HepG2 (cell line): ENCODE data around the gene ALG11. TPM values are rescaled to one million over a fixed set of nuclear protein-coding genes. Genes with fewer than 3 reads are reported as not detected.
A peak's percentile ranks its signal among the peaks of the same experiment; 100 is the strongest.

ENCODE experiments used
- AKNA ChIP-seq: sonication (generic); formaldehyde crosslinking; IDR thresholded peaks from 2 replicates; pipeline ENCODE4 v1.4.0; 2020; ENCODE audit warnings: missing genetic modification reagents, borderline replicate concordance
- CERS6 ChIP-seq: sonication (generic); formaldehyde crosslinking; IDR thresholded peaks from 2 replicates; pipeline ENCODE4 v1.5.0; 2020; ENCODE audit warnings: missing genetic modification reagents
- FOSL2 ChIP-seq: sonication (generic); formaldehyde crosslinking; IDR thresholded peaks from 2 replicates; pipeline ENCODE4 v1.4.0; 2020; ENCODE audit warnings: missing genetic modification reagents
- JUNB ChIP-seq: sonication (generic); formaldehyde crosslinking; IDR thresholded peaks from 2 replicates; pipeline ENCODE4 v1.8.0; 2022; ENCODE audit warnings: missing genetic modification reagents, mild to moderate bottlenecking, borderline replicate concordance
- KDM1A ChIP-seq: IDR thresholded peaks from 2 replicates; pipeline ENCODE4 v1.6.1; 2016; ENCODE audit warnings: missing compliant biosample characterization
- NR2F1 ChIP-seq, 2 experiments: fragments of 450-650 bp in 1 of 2; formaldehyde crosslinking in 1 of 2; IDR thresholded peaks; 2 replicates each; pipeline versions ENCODE4 v1.5.0 to v1.6.1; 2016 to 2020; ENCODE audit warnings: mild to moderate bottlenecking in 1 of 2, missing compliant biosample characterization in 1 of 2, missing genetic modification reagents in 1 of 2, moderate library complexity in 1 of 2
- PLRG1 ChIP-seq: fragments of 450-650 bp; conservative IDR thresholded peaks from 2 replicates; pipeline ENCODE4 v1.6.1; 2016
- SIX1 ChIP-seq: sonication (generic); formaldehyde crosslinking; IDR thresholded peaks from 2 replicates; pipeline ENCODE4 v1.4.0; 2020; ENCODE audit warnings: missing genetic modification reagents, borderline replicate concordance
- SNAI1 ChIP-seq: sonication (generic); formaldehyde crosslinking; IDR thresholded peaks from 2 replicates; pipeline ENCODE4 v1.5.0; 2020; ENCODE audit warnings: mild to moderate bottlenecking, missing genetic modification reagents, borderline replicate concordance
- SUZ12 ChIP-seq: fragments of 150-350 bp; IDR thresholded peaks from 2 replicates; pipeline ENCODE4 v1.6.1; 2014; ENCODE audit warnings: low read depth, low read length
- TAF1 ChIP-seq: sonication (generic); formaldehyde crosslinking; IDR thresholded peaks from 2 replicates; pipeline ENCODE4 v1.4.0; 2020; ENCODE audit warnings: missing genetic modification reagents
- UBTF ChIP-seq: sonication (generic); formaldehyde crosslinking; IDR thresholded peaks from 2 replicates; pipeline ENCODE4 v1.4.0; 2020; ENCODE audit warnings: mild to moderate bottlenecking, missing genetic modification reagents
- ZFYVE20 ChIP-seq: sonication (generic); formaldehyde crosslinking; IDR thresholded peaks from 2 replicates; pipeline ENCODE4 v1.8.0; 2023; ENCODE audit warnings: low read depth, mild to moderate bottlenecking, moderate library complexity, missing genetic modification reagents, borderline replicate concordance
- ZNF432 ChIP-seq: sonication (generic); formaldehyde crosslinking; IDR thresholded peaks from 2 replicates; pipeline ENCODE4 v1.5.0; 2020; ENCODE audit warnings: missing genetic modification reagents, mild to moderate bottlenecking, borderline replicate concordance
- ZNF557 ChIP-seq: sonication (generic); formaldehyde crosslinking; IDR thresholded peaks from 2 replicates; pipeline ENCODE4 v1.4.0; 2020; ENCODE audit warnings: missing genetic modification reagents
- ZNF580 ChIP-seq: IDR thresholded peaks from 2 replicates; pipeline ENCODE4 v1.6.1; 2016; ENCODE audit warnings: low read depth, borderline replicate concordance
- ZNF615 ChIP-seq: sonication (generic); formaldehyde crosslinking; IDR thresholded peaks from 2 replicates; pipeline ENCODE4 v1.5.0; 2020; ENCODE audit warnings: mild to moderate bottlenecking, missing genetic modification reagents, borderline replicate concordance
- ZNF670 ChIP-seq: sonication (generic); formaldehyde crosslinking; IDR thresholded peaks from 2 replicates; pipeline ENCODE4 v1.8.0; 2022; ENCODE audit warnings: mild to moderate bottlenecking, missing genetic modification reagents, borderline replicate concordance
- ZNF775 ChIP-seq: sonication (generic); formaldehyde crosslinking; IDR thresholded peaks from 2 replicates; pipeline ENCODE4 v1.4.0; 2020; ENCODE audit warnings: missing genetic modification reagents, mild to moderate bottlenecking, moderate library complexity, borderline replicate concordance
- polyA plus RNA-seq, 8 experiments: library from polyadenylated mRNA; depleted of rRNA in 3 of 8; stranded (reverse) in 7 of 8; unstranded in 1 of 8; fragments of >200 nt; fragmentation: Illumina TruSeq in 4 of 8; extraction: Trizol in 4 of 8; gene quantifications; 2 replicates each; pipeline versions ENCODE4 v1.2.1 to v1.2.3, GENCODE V29; 2011 to 2016; ENCODE audit warnings: low read depth in 4 of 8, missing spikeins in 1 of 8, mixed read lengths in 1 of 8; ENCODE audit not compliant: insufficient read depth in 1 of 8
- total RNA-seq, 5 experiments: library from RNA; depleted of rRNA; stranded (reverse); fragments of >200 nt; fragmentation: Illumina TruSeq; extraction: Trizol; gene quantifications; 2 replicates each; pipeline ENCODE4 v1.2.3, GENCODE V29; 2016; ENCODE audit warnings: low read depth in 1 of 5
- TF ChIP-seq, protein P1 (sequence below): sonication (generic); formaldehyde crosslinking; IDR thresholded peaks from 2 replicates; pipeline ENCODE4 v1.4.0; 2020; ENCODE audit warnings: missing genetic modification reagents

The ALG11 gene
- total and polyA plus RNA-seq, 2 of the 13 experiments (the other 11 are each of a cell fraction or from before 2014, with no cell fraction given): 14.7 to 27.9 TPM

DNA sequence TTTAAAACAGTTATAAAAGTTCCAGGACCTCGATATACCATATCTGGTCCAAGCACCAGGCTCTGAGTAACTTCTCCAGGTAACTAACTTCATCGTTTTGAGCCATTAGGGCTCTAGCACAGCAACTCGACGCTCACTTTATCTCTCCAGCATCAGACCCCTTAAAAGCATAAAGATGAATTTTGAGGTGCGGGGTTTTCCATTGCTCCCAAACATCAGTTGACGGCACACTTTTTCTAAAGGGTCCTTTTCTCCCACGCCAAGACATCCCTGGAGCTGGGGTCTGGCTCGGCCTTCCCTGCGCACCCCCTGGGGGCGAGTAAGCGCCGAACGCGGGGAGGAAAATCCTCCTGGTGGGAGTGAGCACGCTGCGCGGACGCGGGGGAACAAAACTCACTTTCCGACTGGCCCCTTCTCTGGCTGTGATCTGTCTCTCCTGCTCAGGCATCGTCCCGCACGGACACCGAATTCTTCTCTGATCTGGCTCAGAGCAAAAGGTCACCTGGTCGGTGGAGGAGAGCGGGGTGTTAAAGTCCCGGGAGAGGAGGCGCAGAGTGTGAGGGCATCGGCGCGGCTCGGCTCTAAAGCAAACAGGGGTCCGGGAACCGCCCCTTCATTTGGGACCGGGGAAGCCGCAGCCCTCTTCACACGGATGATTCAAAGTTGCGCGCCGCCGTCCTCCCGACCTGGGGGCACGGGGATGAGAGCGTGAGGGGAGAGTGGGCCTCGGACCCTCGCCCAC lies 1.1 kb upstream of the ALG11 start, which contains the start of gene ATP7B (continued):
- TF ChIP-seq ZFYVE20 (CRISPR knock-in tag): no peak
- TF ChIP-seq SUZ12: no peak
- TF ChIP-seq ZNF557 (CRISPR knock-in tag): no peak
- TF ChIP-seq FOSL2 (CRISPR knock-in tag): no peak
- TF ChIP-seq SNAI1 (CRISPR knock-in tag): 0 out of 2 replicates have a peak, but pooled peaks have one; percentile 31
- TF ChIP-seq ZNF775 (CRISPR knock-in tag): no peak
- no peak for TF ChIP-seq PLRG1
- no peak for TF ChIP-seq CERS6 (CRISPR knock-in tag)
- no peak for TF ChIP-seq SIX1
- no peak for TF ChIP-seq KDM1A (CRISPR knock-in tag)
- 0 out of 2 replicates have a peak, but pooled peaks have one; percentile 16 for TF ChIP-seq AKNA (CRISPR knock-in tag)
- no peak for TF ChIP-seq JUNB (CRISPR knock-in tag)
- peak; percentile 52; the same call in 1 of the 2 replicates for TF ChIP-seq ZNF670 (CRISPR knock-in tag)
- TF ChIP-seq UBTF (CRISPR knock-in tag): no peak
- TF ChIP-seq, protein P1, sequence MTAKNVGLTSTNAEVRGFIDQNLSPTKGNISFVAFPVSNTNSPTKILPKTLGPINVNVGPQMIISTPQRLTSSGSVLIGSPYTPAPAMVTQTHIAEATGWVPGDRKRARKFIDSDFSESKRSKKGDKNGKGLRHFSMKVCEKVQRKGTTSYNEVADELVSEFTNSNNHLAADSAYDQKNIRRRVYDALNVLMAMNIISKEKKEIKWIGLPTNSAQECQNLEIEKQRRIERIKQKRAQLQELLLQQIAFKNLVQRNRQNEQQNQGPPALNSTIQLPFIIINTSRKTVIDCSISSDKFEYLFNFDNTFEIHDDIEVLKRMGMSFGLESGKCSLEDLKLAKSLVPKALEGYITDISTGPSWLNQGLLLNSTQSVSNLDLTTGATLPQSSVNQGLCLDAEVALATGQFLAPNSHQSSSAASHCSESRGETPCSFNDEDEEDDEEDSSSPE: 0 out of 2 replicates have a peak, but pooled peaks have one; percentile 11
- TF ChIP-seq NR2F1 (CRISPR knock-in tag; IDR thresholded peaks at IDR 0.05): no peak
- no peak for TF ChIP-seq ZNF432
- TF ChIP-seq ZNF615 (CRISPR knock-in tag): no peak
- TF ChIP-seq ZNF580 (CRISPR knock-in tag): no peak
- no peak for TF ChIP-seq TAF1 (CRISPR knock-in tag)
